Hematopoietic multipotent progenitor cell treated with erythropoietin and hydrocortisone succinate and interleukin-3 and kit ligand, for 8 days (in vitro differentiated cells): ENCODE results near the gene PHTF2.
A peak's percentile ranks its signal among the peaks of the same experiment; 100 is the strongest.
"Not testable (repeated sequence)": the region's sequence is repeated elsewhere in the genome, so short reads cannot be mapped to it uniquely, and the experiment has no call there.

Source experiments
- DNase-seq: peaks from one replicate; pipeline ENCODE4 v3.0.0-alpha.2; 2015

Gene PHTF2

GRCh38 chr7:77798394-77799077 lies at the start of gene PHTF2, which contains the start of gene TMEM60:
Gene PHTF2, plus strand, starts transcription at chr7:77798773.
Gene TMEM60, minus strand, starts transcription at chr7:77798434. Its CDS starts 4,061 bp downstream, at chr7:77794373.
- DNase-seq: peak; percentile 100

DNA sequence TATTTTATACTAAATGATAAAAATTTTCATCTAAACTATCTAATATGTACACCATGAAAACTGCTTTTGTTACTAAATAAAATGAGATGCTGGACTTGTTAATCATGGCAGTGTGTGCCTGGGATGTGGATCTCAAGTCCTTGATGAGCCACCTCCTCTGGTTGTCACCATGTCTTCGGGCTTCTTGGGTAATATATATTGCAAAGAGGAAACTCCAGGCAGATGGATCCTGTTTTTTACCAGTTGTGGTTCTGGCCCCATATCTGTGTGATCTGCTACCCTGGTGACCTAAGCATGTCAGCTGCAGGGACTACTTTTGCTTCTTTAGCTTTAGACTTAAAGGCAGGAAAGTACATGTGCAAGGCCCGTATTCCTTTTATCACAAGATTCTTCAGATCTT lies 46.6 kb upstream of the PHTF2 start:
- peak; percentile 63 for DNase-seq

DNA sequence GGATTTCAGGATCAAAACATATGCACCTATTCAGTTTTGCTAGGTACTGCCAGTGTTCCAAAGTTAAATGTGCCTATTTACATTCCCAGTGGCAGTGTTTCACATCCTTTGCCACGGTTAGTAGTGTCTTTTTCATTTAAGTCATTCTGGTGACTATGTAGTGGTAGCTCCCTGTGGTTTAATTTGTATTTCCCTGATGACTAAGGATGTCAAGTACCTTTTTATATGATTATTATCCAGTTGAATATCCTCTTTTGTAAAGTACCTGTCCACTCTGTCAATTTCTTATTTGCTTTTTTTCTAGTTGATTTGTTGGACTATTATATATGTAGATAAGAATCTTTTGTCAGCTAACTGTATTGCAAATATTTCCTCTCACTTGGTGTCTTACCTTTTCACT lies 45.4 kb upstream of the PHTF2 start:
- DNase-seq: no peak

GRCh38 chr7:77757589-77757988 lies 41.0 kb upstream of the PHTF2 start:
- no peak for DNase-seq

DNA sequence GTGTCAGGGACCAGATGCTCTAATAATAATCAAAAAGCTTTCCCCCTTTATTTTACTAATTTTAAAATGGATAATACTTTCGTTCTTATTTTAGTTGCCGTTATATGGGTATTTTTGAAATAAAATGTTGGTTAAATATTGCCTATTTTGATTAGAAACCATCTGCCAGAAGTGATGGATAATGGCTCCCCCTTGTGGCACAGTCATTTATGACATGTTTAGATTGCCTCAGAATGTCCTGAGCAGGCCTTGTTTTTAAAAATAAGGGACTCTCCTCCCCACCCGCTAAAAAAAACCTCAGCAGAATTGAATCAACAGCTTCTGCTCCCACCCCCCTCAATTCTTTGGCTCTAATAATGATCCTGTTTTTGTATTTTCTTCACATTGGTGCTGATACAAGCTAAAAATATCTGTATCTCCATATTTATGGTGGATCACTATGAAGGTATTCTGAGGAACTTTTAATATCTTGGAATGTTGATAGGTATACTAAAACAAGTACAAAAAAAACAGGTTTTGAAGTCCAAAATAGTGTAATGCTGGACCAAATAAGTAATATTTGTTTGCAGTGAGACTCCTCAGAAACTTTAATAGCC lies 39.2 kb upstream of the PHTF2 start:
- DNase-seq: peak; percentile 82

- no peak for DNase-seq
Observed at GRCh38 chr7:77760809-77761453, 37.6 kb upstream of the PHTF2 start.

GRCh38 chr7:77765481-77765880 lies 33.1 kb upstream of the PHTF2 start:
- DNase-seq: no peak

GRCh38 chr7:77765906-77766800 lies 32.4 kb upstream of the PHTF2 start:
- DNase-seq: no peak

GRCh38 chr7:77766801-77767605 lies 31.6 kb upstream of the PHTF2 start:
- no peak for DNase-seq

GRCh38 chr7:77770316-77770715 lies 28.3 kb upstream of the PHTF2 start:
- DNase-seq: no peak

DNA sequence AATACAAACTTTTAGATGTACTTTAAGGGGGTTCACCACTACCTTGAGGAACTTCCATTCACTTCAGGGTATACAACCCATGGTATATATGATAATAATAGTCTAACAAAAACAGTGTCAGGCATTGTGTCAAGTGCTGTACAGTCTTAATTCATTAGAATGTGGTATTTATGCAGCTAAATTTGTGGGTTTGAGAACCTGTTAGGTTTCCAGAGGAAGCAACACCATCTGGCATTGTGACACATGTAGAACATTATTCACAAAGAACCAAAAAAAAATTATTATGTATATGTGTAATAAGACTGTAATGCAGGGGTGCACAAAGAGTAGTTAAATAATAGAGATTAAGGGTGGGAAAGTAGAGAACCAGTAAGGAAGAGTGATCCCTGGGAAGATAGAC lies 26.7 kb upstream of the PHTF2 start:
- DNase-seq: no peak

DNA sequence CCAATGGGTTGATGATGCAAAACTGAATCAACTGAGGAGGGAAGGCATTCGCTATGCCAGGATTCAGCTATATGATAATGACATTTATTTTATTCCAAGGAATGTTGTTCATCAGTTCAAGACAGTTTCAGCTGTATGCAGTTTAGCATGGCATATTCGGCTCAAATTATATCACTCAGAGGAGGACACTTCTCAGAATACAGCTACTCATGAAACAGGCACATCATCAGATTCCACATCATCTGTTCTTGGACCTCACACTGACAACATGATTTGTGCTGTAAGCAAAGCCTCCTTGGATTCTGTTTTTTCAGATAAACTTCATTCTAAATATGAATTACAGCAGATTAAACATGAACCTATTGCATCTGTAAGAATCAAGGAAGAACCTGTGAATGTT lies 20.0 kb upstream of the PHTF2 start:
- no peak for DNase-seq

- DNase-seq: no peak
Observed at GRCh38 chr7:77782383-77782782, 16.2 kb upstream of the PHTF2 start.

- DNase-seq: peak; percentile 36
Observed at GRCh38 chr7:77783111-77783510, 15.5 kb upstream of the PHTF2 start.

- DNase-seq: peak; percentile 26
Observed at GRCh38 chr7:77783545-77783944, 15.0 kb upstream of the PHTF2 start.

- DNase-seq: not testable (repeated sequence)
Observed at GRCh38 chr7:77784426-77784825, 14.1 kb upstream of the PHTF2 start.

DNA sequence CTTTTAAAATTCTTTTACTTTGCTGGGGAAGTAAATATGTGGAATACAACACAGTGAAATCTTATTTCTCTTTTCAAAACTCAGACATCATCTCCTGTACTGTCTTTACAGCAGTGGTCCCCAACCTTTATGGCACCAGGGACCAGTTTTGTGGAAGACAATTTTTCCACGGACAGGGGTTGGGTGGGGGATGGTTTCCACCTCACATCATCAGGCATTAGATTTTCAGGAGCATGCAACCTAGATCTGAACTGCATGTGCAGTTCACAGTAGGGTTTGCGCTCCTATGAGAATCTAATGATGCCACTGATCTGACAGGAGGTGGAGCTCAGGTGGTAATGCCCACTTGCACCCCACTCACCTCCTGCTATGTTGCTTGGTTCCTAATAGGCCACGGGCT lies 12.6 kb upstream of the PHTF2 start:
- DNase-seq: no peak

- no peak for DNase-seq
Observed at GRCh38 chr7:77786741-77787140, 11.8 kb upstream of the PHTF2 start.

DNA sequence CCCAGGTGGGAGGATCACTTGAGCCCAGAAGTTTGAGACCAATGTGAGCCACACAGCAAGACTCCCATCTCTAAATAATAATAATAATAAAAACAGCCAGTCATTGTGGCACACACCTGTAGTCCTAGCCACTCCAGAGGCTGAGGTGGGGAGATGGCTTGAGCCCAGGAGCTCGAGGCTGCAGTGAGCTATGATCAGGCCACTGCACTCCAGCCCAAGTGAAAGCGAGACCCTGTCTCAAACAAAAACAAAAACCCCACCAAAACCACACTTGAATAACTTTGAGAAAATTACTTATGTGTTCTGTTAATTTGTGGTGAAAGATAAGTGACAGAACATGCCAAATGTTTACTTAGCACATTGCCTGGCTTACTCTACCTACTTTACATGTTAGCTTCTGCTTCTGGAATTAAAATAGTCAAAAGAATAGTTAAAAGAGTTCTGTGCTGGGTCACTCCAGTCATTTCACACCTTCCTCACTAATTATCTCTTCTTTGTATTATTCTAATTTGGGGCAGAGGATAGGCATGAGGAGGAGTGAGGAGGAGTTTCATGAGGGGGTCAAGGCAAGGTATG lies 10.2 kb upstream of the PHTF2 start:
- no peak for DNase-seq

DNA sequence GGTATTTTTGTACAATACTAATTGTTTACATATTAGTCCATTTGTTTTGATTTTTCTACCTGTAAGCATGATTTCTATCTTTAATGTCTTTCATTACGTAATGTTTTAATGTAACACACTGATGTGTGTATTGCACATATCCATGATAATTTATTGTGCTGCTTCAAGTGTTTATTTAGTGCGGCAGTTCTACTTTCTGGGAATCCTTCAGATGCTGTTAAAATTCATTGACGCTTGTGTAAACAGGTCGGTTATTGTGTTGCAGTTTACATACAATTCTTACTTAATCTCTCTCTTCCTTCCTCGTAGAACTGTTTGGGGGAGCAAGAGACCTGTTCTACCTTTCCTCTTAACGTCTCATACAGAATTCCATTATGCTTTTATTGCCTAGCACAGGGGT lies 7.2 kb upstream of the PHTF2 start:
- DNase-seq: no peak

- DNase-seq: no peak
Observed at GRCh38 chr7:77791956-77792355, 6.6 kb upstream of the PHTF2 start.

GRCh38 chr7:77794000-77794399 lies 4.6 kb upstream of the PHTF2 start:
- no peak for DNase-seq
